Kidney (tissue), 14 donors: Measurements from ENCODE around the gene CD200. TPM values are rescaled to one million over a fixed set of nuclear protein-coding genes. Genes with fewer than 3 reads are reported as not detected.

Source experiments
- DNase-seq, 5 donors: peaks; one replicate each; pipeline ENCODE4 v3.0.0-alpha.2; 2013 to 2020
- FAIRE-seq: peaks from 2 replicates; lab custom pipeline; 2012; peaks lifted over from hg19 to GRCh38; lab: Jason Lieb, UNC
- H3K27ac ChIP-seq, 2 donors: one replicate each; pipeline ENCODE4 v1.7.0; 2013; ENCODE audit warnings: low read depth in 2 of 2, low read length in 2 of 2, inconsistent platforms in 1 of 2
- H3K27me3 ChIP-seq: one replicate; pipeline ENCODE4 v1.7.1; 2013; ENCODE audit warnings: low read length, inconsistent platforms; ENCODE audit not compliant: control insufficient read depth, insufficient read depth
- H3K36me3 ChIP-seq, 3 donors: one replicate each; pipeline versions ENCODE4 v1.7.0 to v1.7.1; 2013; ENCODE audit warnings: low read length in 3 of 3, control low read depth in 1 of 3, inconsistent platforms in 1 of 3; ENCODE audit not compliant: insufficient read depth in 3 of 3, control insufficient read depth in 2 of 3
- H3K4me1 ChIP-seq, 3 donors: one replicate each; pipeline versions ENCODE4 v1.7.0 to v1.7.1; 2013; ENCODE audit warnings: low read length in 3 of 3, inconsistent platforms in 1 of 3, low read depth in 1 of 3; ENCODE audit not compliant: control insufficient read depth in 2 of 3, insufficient read depth in 2 of 3
- H3K4me3 ChIP-seq, 3 donors: one replicate each; pipeline versions ENCODE4 v1.7.0 to v1.8.1; 2013; ENCODE audit warnings: low read length in 3 of 3, control low read depth in 1 of 3, inconsistent platforms in 1 of 3
- H3K9ac ChIP-seq, 3 donors: one replicate each; pipeline versions ENCODE4 v1.7.0 to v1.7.1; 2013; ENCODE audit warnings: low read length in 3 of 3, control low read depth in 1 of 3, inconsistent platforms in 1 of 3
- H3K9me3 ChIP-seq, 3 donors: one replicate each; pipeline versions ENCODE4 v1.7.0 to v1.7.1; 2013; ENCODE audit warnings: low read length in 3 of 3, control low read depth in 1 of 3, inconsistent platforms in 1 of 3; ENCODE audit not compliant: control insufficient read depth in 2 of 3, insufficient read depth in 1 of 3
- CTCF ChIP-seq: IDR thresholded peaks from 3 replicates; pipeline ENCODE4 v1.5.1; 2012; ENCODE audit warnings: mild to moderate bottlenecking, moderate library complexity, borderline replicate concordance; ENCODE audit not compliant: insufficient read depth; ENCODE audit errors: extremely low read depth
- intact Hi-C: fragments of 100-400 bp; cut with DNase I; formaldehyde crosslinking; loops from one replicate; pipeline ENCODE4 v1.11.1; 2022
- polyA plus RNA-seq: library from polyadenylated mRNA; stranded (reverse); fragments of 350-450 nt; fragmentation: Illumina TruSeq; extraction: RNeasy Lipid Tissue Mini Kit (QIAGEN cat#74804); gene quantifications from one replicate; pipeline ENCODE4 v1.2.3, GENCODE V29; 2014; ENCODE audit warnings: low read depth, low replicate concordance; ENCODE audit not compliant: insufficient read depth
- total RNA-seq: library from RNA; stranded (reverse); fragmentation: NEBNext Ultra II Directional; extraction: Animal tissue kit (Norgen Biotek cat#: 25700); gene quantifications from one replicate; pipeline ENCODE4 v1.2.1, GENCODE V29; 2021
- donor health status: control.
- donor health status: control.
- donor health status: control.
- donor health status: control.
- donor health status: control.
- donor health status: DM: yes; HTN: yes; CAD: no.
- donor health status: Normal renal cell carcinoma (clear cell type).

Gene CD200
- total and polyA plus RNA-seq, 2 donors from 2014 or later: 8.5 to 16.8 TPM

- no peak overlapping the region for H3K4me3 ChIP-seq
- TF ChIP-seq CTCF: no peak
- FAIRE-seq (no peak), DNase-seq (no peak)
- intact Hi-C loops: no loop called here
- H3K9ac ChIP-seq: no peak overlapping the region
- H3K27me3 ChIP-seq: no peaks in the 10 kb centered on the region
- no peaks in the 10 kb centered on the region for H3K9me3 ChIP-seq
- H3K36me3 ChIP-seq: no peaks in the 10 kb centered on the region
- no peak overlapping the region for H3K27ac ChIP-seq
- H3K4me1 ChIP-seq: peaks cover 0 to 13% (median 5%) of the 10 kb centered on the region in 3 donors
These were observed 46.2 kb downstream of the CD200 start for GRCh38 chr3:112379020-112379690.

GRCh38 chr3:112381673-112382542, 49.0 kb downstream of the CD200 start:
- no peaks in the 10 kb centered on the region for H3K27me3 ChIP-seq
- FAIRE-seq: no peak
- no peak overlapping the region for H3K9ac ChIP-seq
- peaks cover 0 to 7% (median 5%) of the 10 kb centered on the region in 3 donors for H3K4me1 ChIP-seq
- H3K27ac ChIP-seq: no peak overlapping the region
- DNase-seq: no peak
- no peak for TF ChIP-seq CTCF
- intact Hi-C loops: no loop called here
- no peaks in the 10 kb centered on the region for H3K9me3 ChIP-seq
- no peak overlapping the region for H3K4me3 ChIP-seq
- no peaks in the 10 kb centered on the region for H3K36me3 ChIP-seq

GRCh38 chr3:112382543-112383160, 49.7 kb downstream of the CD200 start:
- FAIRE-seq (no peak), DNase-seq (no peak)
- H3K9ac ChIP-seq: no peak overlapping the region
- H3K4me1 ChIP-seq: peaks cover 0 to 4% (median 2%) of the 10 kb centered on the region in 3 donors
- intact Hi-C loops: no loop called here
- no peaks in the 10 kb centered on the region for H3K9me3 ChIP-seq
- H3K36me3 ChIP-seq: no peaks in the 10 kb centered on the region
- TF ChIP-seq CTCF: no peak
- H3K27me3 ChIP-seq: no peaks in the 10 kb centered on the region
- H3K27ac ChIP-seq: no peak overlapping the region
- no peak overlapping the region for H3K4me3 ChIP-seq
